DMS53 (cell line): ENCODE results near the gene PBX1.

Experiments used
- DNase-seq: peaks from one replicate; lab custom pipeline; 2025; lab: John Stamatoyannopoulos, UW

The PBX1 gene

GRCh38 chr1:164563721-164564360 lies 4.9 kb downstream of the PBX1 start:
- DNase-seq = no peak

DNA sequence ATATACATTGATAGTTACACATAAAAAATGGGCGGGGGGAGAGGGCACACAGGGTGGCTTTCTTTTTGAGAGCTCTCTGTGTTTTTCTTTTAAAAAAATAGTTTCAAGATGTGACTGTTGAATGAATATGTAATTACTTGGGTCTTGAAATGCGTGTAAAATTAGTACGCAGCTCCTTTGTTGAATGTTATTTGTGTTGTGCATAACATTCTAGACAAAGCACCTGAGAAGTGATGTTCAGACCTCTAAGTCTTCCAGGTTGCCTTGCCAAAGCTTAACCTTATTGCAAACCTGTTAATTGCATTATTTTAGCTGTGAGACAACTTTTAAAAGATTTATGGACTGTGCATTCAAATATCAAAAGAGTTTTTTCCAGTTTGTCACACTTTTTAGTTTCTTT lies 5.4 kb downstream of the PBX1 start:
- DNase-seq = no peak

- no peak for DNase-seq
Measured at GRCh38 chr1:164565357-164565756, 6.4 kb downstream of the PBX1 start.

DNA sequence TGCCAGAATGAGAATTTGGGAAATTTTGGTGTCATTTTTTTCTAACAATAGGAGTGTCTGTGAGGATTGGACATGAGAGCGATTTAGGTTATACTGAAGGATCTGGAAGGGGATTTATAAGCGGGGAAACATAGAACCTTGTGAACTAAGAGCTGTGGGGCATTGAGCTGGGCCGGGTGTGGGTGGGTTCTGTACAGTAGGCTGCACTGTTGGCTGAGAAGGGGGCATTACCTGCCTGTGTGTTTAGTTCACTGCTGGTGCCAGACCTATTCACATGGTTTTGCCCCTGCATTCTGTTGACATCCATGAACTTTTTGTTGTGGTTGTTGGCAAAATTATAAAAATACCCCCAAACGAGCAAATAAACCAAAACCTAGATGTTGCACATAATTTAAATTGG lies 8.8 kb downstream of the PBX1 start:
- DNase-seq = no peak

DNA sequence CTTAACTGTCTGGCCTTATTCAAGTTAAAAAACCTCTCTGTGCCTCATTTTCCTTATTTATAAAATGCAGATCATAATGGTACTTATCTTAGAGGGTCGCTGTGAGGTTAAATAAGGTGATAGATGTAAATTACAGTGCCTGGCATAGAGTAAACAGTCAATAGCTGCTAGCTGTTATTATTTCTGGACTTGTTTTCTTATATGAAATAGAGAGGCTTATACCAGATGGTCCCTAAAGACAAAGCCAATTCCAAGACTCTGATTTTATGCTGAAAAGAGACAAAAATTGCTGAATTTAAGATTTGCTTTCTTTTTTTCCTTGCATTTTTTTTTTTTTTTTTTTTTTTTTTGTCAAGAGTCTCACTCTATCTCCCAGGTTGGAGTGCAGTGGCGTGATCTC lies 10.3 kb downstream of the PBX1 start:
- no peak for DNase-seq

- no peak for DNase-seq
Measured at GRCh38 chr1:164569866-164570265, 10.9 kb downstream of the PBX1 start.

DNA sequence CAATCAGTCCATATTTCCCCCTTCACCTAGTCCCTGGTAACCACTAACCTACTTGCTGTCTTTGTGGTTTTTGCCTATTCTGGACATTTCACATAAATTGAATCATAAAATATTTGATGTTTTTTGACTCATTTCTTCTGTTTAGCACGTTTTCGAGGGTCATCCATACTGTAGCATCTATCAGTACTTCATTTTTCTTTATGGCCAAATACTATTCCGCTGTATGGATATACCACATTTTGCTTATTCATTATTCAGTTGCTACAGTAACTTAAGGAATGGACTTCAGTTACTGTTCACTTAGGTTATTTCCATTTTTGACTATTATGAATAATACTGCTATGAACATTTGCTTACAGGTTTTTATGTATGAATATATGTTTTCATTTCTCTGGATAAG lies 12.3 kb downstream of the PBX1 start:
- no peak for DNase-seq

- DNase-seq = no peak
Measured at GRCh38 chr1:164575356-164575886, 16.4 kb downstream of the PBX1 start.

DNA sequence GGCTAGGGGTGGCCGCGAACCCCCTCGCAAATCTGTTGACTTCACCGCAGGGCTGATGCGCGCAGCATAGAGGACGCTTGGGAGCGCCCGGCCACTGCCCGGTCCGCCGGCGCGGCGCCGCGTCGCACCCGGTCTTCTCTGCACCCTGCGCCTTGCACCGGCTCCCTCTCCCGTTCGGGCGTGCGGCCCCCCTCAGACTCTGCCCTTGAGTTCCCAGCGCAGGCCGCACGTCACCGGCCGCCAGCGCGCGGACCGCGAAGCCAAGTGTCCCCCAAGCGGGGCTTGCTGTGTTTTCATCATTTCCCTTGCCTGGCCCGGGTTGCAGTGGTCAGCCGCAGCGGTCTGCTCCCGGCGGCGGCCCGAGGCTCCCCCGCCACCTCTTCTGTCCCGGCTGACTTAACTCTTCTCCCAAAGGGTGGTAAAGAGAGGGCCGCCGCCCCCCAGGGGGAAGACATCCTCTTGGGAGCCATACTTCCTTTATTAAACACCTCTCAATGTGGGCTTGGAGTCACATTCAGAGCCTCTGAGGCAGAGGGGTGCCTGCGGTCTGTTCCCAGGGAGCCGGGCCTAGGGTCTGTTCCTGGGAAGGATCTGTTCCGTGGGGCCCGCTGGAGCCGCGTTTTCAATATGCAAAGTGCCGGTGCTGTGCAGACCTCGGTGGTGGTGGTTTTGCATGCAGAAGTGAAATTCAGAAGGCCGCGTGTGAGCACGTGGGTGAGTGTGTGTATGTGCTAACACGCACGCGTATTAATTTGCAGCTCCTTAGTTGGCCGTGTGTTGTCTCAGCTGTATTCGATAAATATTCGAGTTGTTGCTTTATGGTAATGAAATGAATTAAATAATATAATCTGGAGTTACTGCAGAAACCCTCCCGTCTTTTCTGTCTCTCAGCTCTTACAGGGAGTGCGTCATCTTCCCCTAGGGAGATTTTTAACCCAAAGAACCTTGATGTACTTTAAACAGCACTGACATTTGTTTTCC lies 17.6 kb downstream of the PBX1 start:
- no peak for DNase-seq

DNA sequence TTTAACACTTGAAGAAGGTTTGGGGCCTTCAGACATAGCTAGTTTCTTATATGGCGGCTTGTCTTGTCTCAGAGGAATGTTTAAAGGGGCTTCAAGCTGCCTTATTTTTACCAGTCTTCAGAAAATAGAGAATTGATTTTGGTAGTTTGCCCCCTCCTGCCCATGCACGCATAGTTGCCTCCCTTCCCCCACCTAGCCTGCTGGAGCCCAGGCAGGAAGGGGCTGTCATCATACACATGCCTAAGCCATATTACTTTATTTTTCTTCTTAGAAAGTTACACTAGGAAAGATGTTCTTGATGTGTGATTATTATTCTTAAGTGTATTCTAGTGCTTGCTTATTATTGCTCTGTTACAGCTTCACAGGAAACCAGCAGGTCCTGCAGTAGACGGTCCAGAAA lies 18.3 kb downstream of the PBX1 start:
- DNase-seq = no peak

- no peak for DNase-seq
Measured at GRCh38 chr1:164578479-164579200, 19.7 kb downstream of the PBX1 start.

GRCh38 chr1:164579381-164579780 lies 20.4 kb downstream of the PBX1 start:
- no peak for DNase-seq

DNA sequence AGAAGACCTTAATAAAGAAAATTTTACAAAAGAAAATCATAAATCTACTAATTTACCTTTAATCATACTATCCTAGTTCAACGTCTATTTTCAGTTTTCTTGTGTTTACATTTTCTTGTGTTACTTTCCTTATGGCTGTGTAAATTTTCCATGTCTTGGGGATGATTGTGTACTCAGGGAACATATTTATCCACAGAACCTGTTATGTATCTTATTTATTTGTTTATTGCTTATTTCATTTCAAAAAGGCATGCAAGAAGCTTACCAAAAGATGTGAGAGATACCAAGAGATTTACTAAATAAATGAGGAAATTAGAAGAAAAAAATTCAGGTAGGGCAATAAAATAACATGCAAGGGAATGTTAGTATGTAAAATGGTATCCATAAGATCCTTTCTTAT lies 22.8 kb downstream of the PBX1 start:
- DNase-seq = no peak

DNA sequence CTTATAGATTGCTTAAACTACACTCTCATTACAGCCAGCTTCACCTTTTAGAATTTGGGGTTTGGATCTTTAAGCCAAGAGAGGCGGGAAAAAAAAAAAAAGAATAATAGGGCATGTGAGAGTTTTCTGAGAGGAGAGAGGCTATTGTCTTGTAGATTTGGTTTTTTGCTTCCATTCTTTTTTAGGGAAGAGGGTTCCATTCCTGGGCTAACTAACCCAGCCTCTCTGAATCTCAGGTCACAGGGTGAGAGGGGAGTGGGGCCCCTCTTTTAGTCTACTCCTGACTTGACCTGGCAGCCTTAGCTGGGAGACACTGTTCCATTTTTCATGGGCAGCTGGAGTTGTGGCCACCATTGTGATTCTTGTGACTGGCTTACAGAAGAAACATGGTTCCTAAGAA lies 24.2 kb downstream of the PBX1 start:
- no peak for DNase-seq

DNA sequence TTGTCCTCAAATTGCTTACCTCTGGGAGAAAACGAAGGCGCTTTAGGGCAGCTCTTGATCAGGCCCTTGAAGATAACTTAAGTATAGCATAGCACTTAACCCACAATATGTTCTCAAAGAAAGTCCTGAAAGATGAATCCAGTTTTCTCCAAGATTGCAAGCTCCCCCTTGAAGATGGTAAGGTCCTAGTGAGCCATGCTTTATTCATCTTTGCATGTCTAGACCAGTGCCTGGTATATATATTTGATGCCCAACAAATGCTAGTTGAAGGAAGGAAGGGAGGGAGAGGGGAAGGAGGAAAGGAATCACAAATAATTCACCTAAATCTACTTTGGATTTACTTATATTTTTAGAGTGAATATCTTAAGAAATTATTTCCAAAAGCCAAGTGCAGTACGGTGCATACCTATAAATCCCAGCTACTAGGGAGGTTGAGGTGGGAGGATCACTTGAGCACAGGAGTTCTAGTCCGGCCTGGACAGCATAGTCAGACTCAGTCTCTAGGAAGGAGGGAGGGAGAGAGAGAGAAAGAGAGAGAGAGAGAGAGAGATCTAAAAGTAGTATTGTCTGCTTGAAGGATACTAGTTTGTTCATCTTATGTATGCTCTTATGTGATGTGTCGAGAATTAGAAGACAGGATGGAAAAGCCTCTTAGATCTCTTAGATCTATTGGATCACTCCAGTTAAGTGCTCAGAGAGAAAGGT lies 25.0 kb downstream of the PBX1 start:
- no peak for DNase-seq

- DNase-seq = no peak
Measured at GRCh38 chr1:164586591-164586990, 27.6 kb downstream of the PBX1 start.

- DNase-seq = no peak
Measured at GRCh38 chr1:164587617-164588501, 28.9 kb downstream of the PBX1 start.

DNA sequence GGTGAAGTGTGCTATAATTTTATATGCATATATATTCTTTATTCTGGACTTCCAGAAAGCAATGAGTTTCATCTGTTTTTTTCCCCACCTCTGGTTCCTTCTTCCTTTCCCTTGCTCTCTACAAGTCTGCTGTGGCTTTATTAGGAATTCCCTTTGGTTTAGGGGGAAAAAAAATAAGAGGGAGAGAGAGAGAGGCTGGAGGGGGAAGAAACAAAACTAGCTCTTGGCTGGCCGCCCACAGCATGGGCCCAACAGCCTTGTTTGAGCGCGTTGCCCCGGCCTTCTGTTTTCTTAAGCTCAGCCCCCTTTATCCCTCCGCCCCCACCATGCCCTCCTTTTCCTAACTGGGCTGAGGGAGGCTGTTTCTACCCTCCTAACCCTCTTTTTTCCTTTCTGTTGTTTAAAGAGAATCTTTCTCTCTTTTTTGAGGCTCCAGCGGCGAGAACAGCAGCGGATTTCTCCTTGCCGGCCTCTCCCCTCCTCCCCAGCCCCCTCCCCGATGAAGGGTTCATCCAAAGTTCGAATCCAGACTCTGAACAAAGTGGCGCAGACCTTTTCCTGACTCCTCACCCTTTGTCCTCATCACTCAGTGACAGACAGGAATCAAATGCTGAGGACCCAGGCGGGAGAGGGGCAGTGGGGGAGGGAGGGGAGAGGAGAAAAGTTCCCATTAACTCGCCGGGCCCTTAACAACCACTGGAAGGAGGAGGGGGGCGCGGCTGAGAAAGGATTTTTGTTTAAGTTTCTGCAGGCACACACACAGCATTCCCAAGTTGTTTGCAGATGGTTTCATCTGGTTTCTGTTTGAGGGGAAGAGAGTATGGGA lies 29.7 kb downstream of the PBX1 start:
- DNase-seq = no peak

- DNase-seq = no peak
Measured at GRCh38 chr1:164589408-164589807, 30.4 kb downstream of the PBX1 start.

GRCh38 chr1:164589961-164590507 lies 31.1 kb downstream of the PBX1 start:
- no peak for DNase-seq
